ENCODE measurements around the gene CELA1.

Gene CELA1

DNA sequence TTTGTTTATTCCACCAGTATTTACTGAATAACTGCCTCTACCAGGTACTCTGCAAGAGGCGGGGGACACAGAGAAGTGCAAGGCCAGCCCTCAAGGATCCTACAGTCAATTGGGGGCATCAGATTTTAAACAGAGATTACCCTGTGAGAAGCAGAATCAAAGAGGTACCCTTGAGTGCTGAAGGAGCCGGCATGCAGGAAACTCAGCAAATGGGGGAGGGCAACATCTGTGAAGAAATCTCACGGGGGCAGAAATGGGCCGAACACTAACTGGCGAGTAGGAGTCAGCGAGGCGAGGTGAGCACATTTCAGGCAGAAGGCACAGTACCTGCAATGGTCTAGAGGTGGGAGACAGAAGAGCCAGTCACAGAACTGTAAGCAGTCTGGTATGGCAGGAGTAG lies 35.7 kb upstream of the CELA1 start:
- Histone ChIP-seq H3K4me3 (replicated peaks; ENCODE audit: insufficient read depth, low read length) (no peak overlapping the region), H3K27me3 (ENCODE audit: insufficient read depth, poor library complexity, severe bottlenecking) (no peaks in the 10 kb centered on the region), H3K27ac (replicated peaks) (no peak overlapping the region)
- TF ChIP-seq GABPA (IDR thresholded peaks at IDR 0.05; ENCODE audit: low read depth) (no peak), POLR2AphosphoS5 (IDR thresholded peaks at IDR 0.05; ENCODE audit: low read depth) (no peak), SPI1 (IDR thresholded peaks at IDR 0.05; ENCODE audit: borderline replicate concordance, low read depth) (no peak)
- TF ChIP-seq, protein P1, sequence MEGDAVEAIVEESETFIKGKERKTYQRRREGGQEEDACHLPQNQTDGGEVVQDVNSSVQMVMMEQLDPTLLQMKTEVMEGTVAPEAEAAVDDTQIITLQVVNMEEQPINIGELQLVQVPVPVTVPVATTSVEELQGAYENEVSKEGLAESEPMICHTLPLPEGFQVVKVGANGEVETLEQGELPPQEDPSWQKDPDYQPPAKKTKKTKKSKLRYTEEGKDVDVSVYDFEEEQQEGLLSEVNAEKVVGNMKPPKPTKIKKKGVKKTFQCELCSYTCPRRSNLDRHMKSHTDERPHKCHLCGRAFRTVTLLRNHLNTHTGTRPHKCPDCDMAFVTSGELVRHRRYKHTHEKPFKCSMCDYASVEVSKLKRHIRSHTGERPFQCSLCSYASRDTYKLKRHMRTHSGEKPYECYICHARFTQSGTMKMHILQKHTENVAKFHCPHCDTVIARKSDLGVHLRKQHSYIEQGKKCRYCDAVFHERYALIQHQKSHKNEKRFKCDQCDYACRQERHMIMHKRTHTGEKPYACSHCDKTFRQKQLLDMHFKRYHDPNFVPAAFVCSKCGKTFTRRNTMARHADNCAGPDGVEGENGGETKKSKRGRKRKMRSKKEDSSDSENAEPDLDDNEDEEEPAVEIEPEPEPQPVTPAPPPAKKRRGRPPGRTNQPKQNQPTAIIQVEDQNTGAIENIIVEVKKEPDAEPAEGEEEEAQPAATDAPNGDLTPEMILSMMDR (IDR thresholded peaks at IDR 0.05; ENCODE audit: insufficient read depth, low read length) = no peak
- TF ChIP-seq, protein P2, sequence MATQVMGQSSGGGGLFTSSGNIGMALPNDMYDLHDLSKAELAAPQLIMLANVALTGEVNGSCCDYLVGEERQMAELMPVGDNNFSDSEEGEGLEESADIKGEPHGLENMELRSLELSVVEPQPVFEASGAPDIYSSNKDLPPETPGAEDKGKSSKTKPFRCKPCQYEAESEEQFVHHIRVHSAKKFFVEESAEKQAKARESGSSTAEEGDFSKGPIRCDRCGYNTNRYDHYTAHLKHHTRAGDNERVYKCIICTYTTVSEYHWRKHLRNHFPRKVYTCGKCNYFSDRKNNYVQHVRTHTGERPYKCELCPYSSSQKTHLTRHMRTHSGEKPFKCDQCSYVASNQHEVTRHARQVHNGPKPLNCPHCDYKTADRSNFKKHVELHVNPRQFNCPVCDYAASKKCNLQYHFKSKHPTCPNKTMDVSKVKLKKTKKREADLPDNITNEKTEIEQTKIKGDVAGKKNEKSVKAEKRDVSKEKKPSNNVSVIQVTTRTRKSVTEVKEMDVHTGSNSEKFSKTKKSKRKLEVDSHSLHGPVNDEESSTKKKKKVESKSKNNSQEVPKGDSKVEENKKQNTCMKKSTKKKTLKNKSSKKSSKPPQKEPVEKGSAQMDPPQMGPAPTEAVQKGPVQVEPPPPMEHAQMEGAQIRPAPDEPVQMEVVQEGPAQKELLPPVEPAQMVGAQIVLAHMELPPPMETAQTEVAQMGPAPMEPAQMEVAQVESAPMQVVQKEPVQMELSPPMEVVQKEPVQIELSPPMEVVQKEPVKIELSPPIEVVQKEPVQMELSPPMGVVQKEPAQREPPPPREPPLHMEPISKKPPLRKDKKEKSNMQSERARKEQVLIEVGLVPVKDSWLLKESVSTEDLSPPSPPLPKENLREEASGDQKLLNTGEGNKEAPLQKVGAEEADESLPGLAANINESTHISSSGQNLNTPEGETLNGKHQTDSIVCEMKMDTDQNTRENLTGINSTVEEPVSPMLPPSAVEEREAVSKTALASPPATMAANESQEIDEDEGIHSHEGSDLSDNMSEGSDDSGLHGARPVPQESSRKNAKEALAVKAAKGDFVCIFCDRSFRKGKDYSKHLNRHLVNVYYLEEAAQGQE (IDR thresholded peaks at IDR 0.05; ENCODE audit: insufficient replicate concordance, low read depth) = no peak
- DNase-seq (ENCODE audit: low read depth in 1 of 2, low spot score in 1 of 2) = no peak

DNA sequence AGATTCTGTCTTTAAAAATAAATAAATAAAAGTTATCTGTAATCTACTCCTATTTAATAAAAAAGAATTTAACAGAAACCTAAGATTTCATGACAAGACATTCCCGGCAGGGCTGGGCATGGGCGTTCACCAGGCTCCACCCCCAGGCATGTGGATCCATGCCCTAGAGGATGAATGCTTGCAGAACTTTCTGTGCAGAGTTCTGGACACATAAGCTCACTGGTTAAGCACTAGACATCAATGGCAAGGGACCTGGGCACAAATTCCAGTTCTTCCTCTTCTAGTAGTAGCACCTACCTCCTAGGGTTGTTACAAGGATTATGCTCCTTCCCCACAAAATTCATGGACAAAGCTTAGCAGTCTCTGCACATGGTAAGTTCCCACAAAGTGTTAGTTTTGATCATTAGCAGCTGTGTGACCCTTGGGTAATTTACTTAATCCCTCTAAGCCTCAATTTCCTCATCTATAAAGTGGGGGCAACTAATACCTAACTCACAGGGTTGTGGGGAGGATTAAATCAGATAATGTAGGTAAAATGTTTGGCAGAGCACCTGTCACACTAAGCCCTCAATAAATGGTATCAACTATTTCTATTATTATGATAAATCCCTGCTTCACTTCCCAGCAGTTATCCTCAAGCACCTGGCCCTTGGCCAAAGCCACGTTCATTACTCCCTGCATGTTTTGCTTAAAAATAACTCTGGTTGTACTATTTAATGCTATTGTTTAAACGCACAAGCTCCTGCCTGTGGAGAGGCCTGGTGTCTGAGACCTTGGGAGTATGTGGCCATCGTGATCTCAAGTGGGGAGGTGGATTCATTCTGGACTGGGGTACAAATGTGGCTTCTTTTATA lies 35.0 kb upstream of the CELA1 start:
- no peak for TF ChIP-seq GABPA (IDR thresholded peaks at IDR 0.05; ENCODE audit: low read depth)
- TF ChIP-seq, protein P1 (IDR thresholded peaks at IDR 0.05; ENCODE audit: insufficient read depth, low read length) = no peak
- no peak for TF ChIP-seq SPI1 (IDR thresholded peaks at IDR 0.05; ENCODE audit: borderline replicate concordance, low read depth)
- no peak for TF ChIP-seq POLR2AphosphoS5 (IDR thresholded peaks at IDR 0.05; ENCODE audit: low read depth)
- TF ChIP-seq, protein P2 (IDR thresholded peaks at IDR 0.05; ENCODE audit: insufficient replicate concordance, low read depth) = no peak
- no peak for DNase-seq (ENCODE audit: low read depth in 1 of 2, low spot score in 1 of 2)
- Histone ChIP-seq H3K4me3 (replicated peaks; ENCODE audit: insufficient read depth, low read length) (no peak overlapping the region), H3K27ac (replicated peaks) (no peak overlapping the region), H3K27me3 (ENCODE audit: insufficient read depth, poor library complexity, severe bottlenecking) (no peaks in the 10 kb centered on the region)

- no peaks in the 10 kb centered on the region for H3K27me3 ChIP-seq (ENCODE audit: insufficient read depth, poor library complexity, severe bottlenecking)
- no peak for TF ChIP-seq SPI1 (IDR thresholded peaks at IDR 0.05; ENCODE audit: borderline replicate concordance, low read depth)
- TF ChIP-seq, protein P1 (IDR thresholded peaks at IDR 0.05; ENCODE audit: insufficient read depth, low read length) = no peak
- no peak for TF ChIP-seq GABPA (IDR thresholded peaks at IDR 0.05; ENCODE audit: low read depth)
- TF ChIP-seq, protein P2 (IDR thresholded peaks at IDR 0.05; ENCODE audit: insufficient replicate concordance, low read depth) = no peak
- no peak for TF ChIP-seq POLR2AphosphoS5 (IDR thresholded peaks at IDR 0.05; ENCODE audit: low read depth)
- H3K4me3 ChIP-seq (replicated peaks; ENCODE audit: insufficient read depth, low read length) = no peak overlapping the region
- H3K27ac ChIP-seq (replicated peaks) = no peak overlapping the region
- DNase-seq (ENCODE audit: low read depth in 1 of 2, low spot score in 1 of 2) = no peak
Observed at GRCh38 chr12:51379571-51379970, 33.1 kb upstream of the CELA1 start.

All from HL-60 (cell line).